Thyroid gland (tissue), 4 donors: ENCODE results near the gene HDAC7. TPM values are rescaled to one million over a fixed set of nuclear protein-coding genes. Genes with fewer than 3 reads are reported as not detected.

ENCODE experiments used
- DNase-seq, 2 donors: peaks; one replicate each; pipeline ENCODE4 v3.0.0-alpha.2; 2019
- H3K27ac ChIP-seq, 3 donors: fragments of 200-600 bp; sonication (generic); 1 replicate in 2 of 3; 2 replicates in 1 of 3; pipeline ENCODE4 v1.5.1; 2016 to 2019; ENCODE audit warnings: mild to moderate bottlenecking in 1 of 3, moderate library complexity in 1 of 3
- H3K27me3 ChIP-seq: fragments of 200-600 bp; sonication (generic); one replicate; pipeline ENCODE4 v1.5.1; 2019
- H3K36me3 ChIP-seq, 2 donors: fragments of 200-600 bp; sonication (generic); one replicate each; pipeline ENCODE4 v1.5.1; 2016 to 2019
- H3K4me1 ChIP-seq, 2 donors: fragments of 200-600 bp; sonication (generic); one replicate each; pipeline ENCODE4 v1.5.1; 2017 to 2019
- H3K4me3 ChIP-seq, 3 donors: fragments of 200-600 bp; sonication (generic); replicated peaks in 1 of 3; 1 replicate in 2 of 3; 2 replicates in 1 of 3; pipeline ENCODE4 v1.5.1; 2016; ENCODE audit warnings: mild to moderate bottlenecking in 1 of 3
- H3K9me3 ChIP-seq: fragments of 200-600 bp; sonication (generic); one replicate; pipeline ENCODE4 v1.5.1; 2017
- CTCF ChIP-seq, 6 experiments: fragments of 200-600 bp in 3 of 6; fragments of 450-650 bp in 3 of 6; sonication (generic) in 3 of 6; IDR thresholded peaks; one replicate each; pipeline ENCODE4 v1.5.1; 2016 to 2019; ENCODE audit warnings: antibody characterized with exemption in 6 of 6, mild to moderate bottlenecking in 2 of 6, inconsistent platforms in 1 of 6, moderate library complexity in 1 of 6
- POLR2A ChIP-seq, 2 donors: fragments of 450-650 bp; IDR thresholded peaks; one replicate each; pipeline ENCODE4 v1.6.1; 2017; ENCODE audit warnings: antibody characterized with exemption in 2 of 2, mild to moderate bottlenecking in 2 of 2, moderate library complexity in 1 of 2
- WGBS, 2 donors: methylation state at CpG; one replicate each; pipeline ENCODE4 v1.1.5; 2017; 5-methylcytosine and 5-hydroxymethylcytosine counted together
- intact Hi-C: fragments of 100-400 bp; cut with DNase I; formaldehyde crosslinking; loops from one replicate; pipeline ENCODE4 v1.15.1; 2023
- total RNA-seq, 4 donors: library from RNA; depleted of rRNA; stranded (reverse); fragments of >200 nt; gene quantifications; one replicate each; pipeline ENCODE4 v1.2.3, GENCODE V29; 2016

Gene HDAC7
- total RNA-seq, 4 donors from 2014 or later, result 44.5 to 61.9 (median 52.6) TPM

GRCh38 chr12:47794679-47795078, 25.0 kb downstream of the HDAC7 start:
- no peak for DNase-seq
- H3K27me3 ChIP-seq, result no peaks in the 10 kb centered on the region
- peaks cover 75 to 87% of the 10 kb centered on the region in 2 donors for H3K36me3 ChIP-seq
- no peak overlapping the region for H3K27ac ChIP-seq
- H3K4me3 ChIP-seq, result no peak overlapping the region
- 94 to 98% methylated on average over 8 to 9 of the region's 9 CpGs for WGBS, 2 donors
- no peak for TF ChIP-seq CTCF (IDR thresholded peaks at IDR 0.05)
- no peak for TF ChIP-seq POLR2A (IDR thresholded peaks at IDR 0.05)
- H3K9me3 ChIP-seq, result no peaks in the 10 kb centered on the region
- intact Hi-C loops, result no loop called here
- H3K4me1 ChIP-seq, result peaks cover 0 to 9% of the 10 kb centered on the region in 2 donors

- 92 to 93% methylated on average over 9 to 13 of the region's 15 CpGs for WGBS, 2 donors
- TF ChIP-seq CTCF (IDR thresholded peaks at IDR 0.05) (no peak), POLR2A (IDR thresholded peaks at IDR 0.05) (no peak)
- H3K36me3 ChIP-seq, result peaks cover 86 to 96% of the 10 kb centered on the region in 2 donors
- no peak overlapping the region for H3K27ac ChIP-seq
- no peak for DNase-seq
- H3K27me3 ChIP-seq, result no peaks in the 10 kb centered on the region
- H3K4me1 ChIP-seq, result no peaks in the 10 kb centered on the region
- H3K4me3 ChIP-seq, result no peak overlapping the region
- H3K9me3 ChIP-seq, result no peaks in the 10 kb centered on the region
- intact Hi-C loops, result no loop called here
These were observed 26.6 kb downstream of the HDAC7 start for GRCh38 chr12:47793015-47793681.

- no peak overlapping the region for H3K27ac ChIP-seq
- H3K9me3 ChIP-seq, result no peaks in the 10 kb centered on the region
- no peak for DNase-seq
- intact Hi-C loops, result no loop called here
- WGBS, 2 donors, result 94% methylated on average over 3 of the region's 16 CpGs; no CpG with 5 or more reads in 1 of the 2 donors
- H3K36me3 ChIP-seq, result peaks cover 87 to 97% of the 10 kb centered on the region in 2 donors
- H3K4me3 ChIP-seq, result no peak overlapping the region
- H3K27me3 ChIP-seq, result no peaks in the 10 kb centered on the region
- no peaks in the 10 kb centered on the region for H3K4me1 ChIP-seq
- no peak for TF ChIP-seq CTCF (IDR thresholded peaks at IDR 0.05)
- TF ChIP-seq POLR2A (IDR thresholded peaks at IDR 0.05), result no peak
These were observed 27.8 kb downstream of the HDAC7 start for GRCh38 chr12:47791874-47792273.

- TF ChIP-seq POLR2A (IDR thresholded peaks at IDR 0.05) (no peak), CTCF (IDR thresholded peaks at IDR 0.05) (no peak)
- DNase-seq, result no peak
- intact Hi-C loops, result no loop called here
- H3K36me3 ChIP-seq, result peaks cover 87 to 99% of the 10 kb centered on the region in 2 donors
- H3K4me1 ChIP-seq, result no peaks in the 10 kb centered on the region
- H3K27ac ChIP-seq, result no peak overlapping the region
- no peak overlapping the region for H3K4me3 ChIP-seq
- no peaks in the 10 kb centered on the region for H3K27me3 ChIP-seq
- H3K9me3 ChIP-seq, result no peaks in the 10 kb centered on the region
- 89 to 91% methylated on average over 14 of the region's 14 CpGs for WGBS, 2 donors
These were observed 28.4 kb downstream of the HDAC7 start for GRCh38 chr12:47791351-47791746.

- no peaks in the 10 kb centered on the region for H3K27me3 ChIP-seq
- no peak for TF ChIP-seq CTCF (IDR thresholded peaks at IDR 0.05)
- TF ChIP-seq POLR2A (IDR thresholded peaks at IDR 0.05), result no peak
- H3K9me3 ChIP-seq, result no peaks in the 10 kb centered on the region
- no peak overlapping the region for H3K27ac ChIP-seq
- intact Hi-C loops, result no loop called here
- H3K36me3 ChIP-seq, result peaks cover 87 to 98% of the 10 kb centered on the region in 2 donors
- no peak overlapping the region for H3K4me3 ChIP-seq
- no peak for DNase-seq
- H3K4me1 ChIP-seq, result no peaks in the 10 kb centered on the region
- WGBS, 2 donors, result 90 to 96% methylated on average over 14 to 16 of the region's 20 CpGs
These were observed 28.9 kb downstream of the HDAC7 start for GRCh38 chr12:47790676-47791350.
